Calu3 (cell line): ENCODE measurements around the gene RIF1. TPM values are rescaled to one million over a fixed set of nuclear protein-coding genes. Genes with fewer than 3 reads are reported as not detected.

Experiments used
- BruUV-seq: library from RNA; stranded (reverse); fragments of 400-500 nt; replicated peaks from 2 replicates; lab custom pipeline; 2021; lab: Mats Ljungman, UMichigan
- CTCF ChIA-PET: fragments of 300-600 bp; sonication (Branson Sonifier 250); formaldehyde crosslinking; loops from one replicate; lab custom pipeline; 2022; ENCODE audit warnings: antibody characterized with exemption; lab: Charles Lee
- DNase-seq: peaks from one replicate; pipeline ENCODE4 v3.0.0; 2022
- H3K27ac Mint-ChIP-seq: one replicate; pipeline ENCODE4 v1.8.0; 2022; ENCODE audit warnings: mixed read lengths; ENCODE audit not compliant: unreplicated experiment
- H3K27me3 Mint-ChIP-seq: one replicate; pipeline ENCODE4 v1.8.0; 2022; ENCODE audit warnings: mixed read lengths; ENCODE audit not compliant: unreplicated experiment
- H3K36me3 Mint-ChIP-seq: one replicate; pipeline ENCODE4 v1.8.0; 2022; ENCODE audit warnings: mild to moderate bottlenecking, moderate library complexity, mixed read lengths; ENCODE audit not compliant: insufficient read depth, unreplicated experiment
- H3K4me1 Mint-ChIP-seq: one replicate; pipeline ENCODE4 v1.8.0; 2022; ENCODE audit warnings: mild to moderate bottlenecking, low read depth, mixed read lengths; ENCODE audit not compliant: unreplicated experiment
- H3K4me3 Mint-ChIP-seq: one replicate; pipeline ENCODE4 v1.8.0; 2022; ENCODE audit warnings: mild to moderate bottlenecking, low read depth, moderate library complexity, mixed read lengths; ENCODE audit not compliant: unreplicated experiment
- H3K9me3 Mint-ChIP-seq: one replicate; pipeline ENCODE4 v1.8.0; 2022; ENCODE audit warnings: low read depth, mixed read lengths; ENCODE audit not compliant: unreplicated experiment
- CTCF ChIP-seq: fragments of 200-600 bp; IDR thresholded peaks from one replicate; pipeline ENCODE4 v1.8.0; 2022; ENCODE audit warnings: antibody characterized with exemption; ENCODE audit not compliant: unreplicated experiment
- intact Hi-C: fragments of 100-400 bp; cut with micrococcal nuclease; formaldehyde crosslinking; loops from one replicate; pipeline ENCODE4 v1.10.0; 2022; ENCODE audit not compliant: unreplicated experiment
- microRNA-seq: library from miRNA; unstranded; fragments of <30 nt; microRNA quantifications from one replicate; pipeline ENCODE4 v1.2.0, GENCODE V29; 2022
- total RNA-seq: library from RNA; stranded (reverse); gene quantifications from 2 replicates; pipeline ENCODE4 v1.2.3, GENCODE V29; 2022

Gene RIF1
- total RNA-seq, 1 experiment from 2014 or later = 78.1 TPM

GRCh38 chr2:151522556-151522955 lies 112.9 kb downstream of the RIF1 start:
- BruUV-seq = no TSS peak
- CTCF ChIA-PET = no interaction called here
- H3K27ac Mint-ChIP-seq = no peak overlapping the region
- H3K4me3 Mint-ChIP-seq = no peak overlapping the region
- no peaks in the 10 kb centered on the region for H3K9me3 Mint-ChIP-seq
- H3K27me3 Mint-ChIP-seq = no peaks in the 10 kb centered on the region
- no peaks in the 10 kb centered on the region for H3K4me1 Mint-ChIP-seq
- intact Hi-C loops = no loop called here
- TF ChIP-seq CTCF = no peak
- H3K36me3 Mint-ChIP-seq = peaks cover 4% of the 10 kb centered on the region
- no peak for DNase-seq

GRCh38 chr2:151523850-151524249 lies 114.1 kb downstream of the RIF1 start:
- TF ChIP-seq CTCF = no peak
- Mint-ChIP-seq H3K27ac (no peak overlapping the region), H3K4me1 (no peaks in the 10 kb centered on the region), H3K4me3 (no peak overlapping the region), H3K27me3 (no peaks in the 10 kb centered on the region), H3K36me3 (peaks cover 2% of the 10 kb centered on the region), H3K9me3 (no peaks in the 10 kb centered on the region)
- CTCF ChIA-PET = no interaction called here
- DNase-seq = no peak
- BruUV-seq = no TSS peak
- intact Hi-C loops = no loop called here

GRCh38 chr2:151525821-151526373 lies 116.2 kb downstream of the RIF1 start:
- CTCF ChIA-PET = no interaction called here
- no peaks in the 10 kb centered on the region for H3K9me3 Mint-ChIP-seq
- H3K27me3 Mint-ChIP-seq = no peaks in the 10 kb centered on the region
- H3K36me3 Mint-ChIP-seq = no peaks in the 10 kb centered on the region
- BruUV-seq = no TSS peak
- no peak overlapping the region for H3K27ac Mint-ChIP-seq
- intact Hi-C loops = no loop called here
- H3K4me3 Mint-ChIP-seq = no peak overlapping the region
- H3K4me1 Mint-ChIP-seq = no peaks in the 10 kb centered on the region
- no peak for TF ChIP-seq CTCF
- no peak for DNase-seq

- no peak for DNase-seq
- no peaks in the 10 kb centered on the region for H3K9me3 Mint-ChIP-seq
- no peaks in the 10 kb centered on the region for H3K4me1 Mint-ChIP-seq
- H3K27ac Mint-ChIP-seq = no peak overlapping the region
- intact Hi-C loops = no loop called here
- no peaks in the 10 kb centered on the region for H3K27me3 Mint-ChIP-seq
- BruUV-seq = no TSS peak
- TF ChIP-seq CTCF = no peak
- H3K36me3 Mint-ChIP-seq = no peaks in the 10 kb centered on the region
- CTCF ChIA-PET = no interaction called here
- no peak overlapping the region for H3K4me3 Mint-ChIP-seq
Observed at GRCh38 chr2:151526572-151527090, 116.9 kb downstream of the RIF1 start.

Small RNA genes lying within 50 kb of the gene (microRNA-seq; reads per million reads assigned to microRNA genes)
- gene MIR4773-1 = not detected
- gene MIR4773-2 = not detected

Other genes starting within 250 kb of the RIF1 start
- gene RBM43, start 148.0 kb upstream of the RIF1 start, total RNA-seq = 5.2 and 6.1 TPM in 2 replicates
- gene NMI, start 120.2 kb upstream of the RIF1 start, total RNA-seq = 30.1 and 41.3 TPM in 2 replicates
- 1.7 and 2.7 TPM in 2 replicates for gene TNFAIP6, start 52.3 kb upstream of the RIF1 start, total RNA-seq